Measurements from ENCODE around the gene PBX1. TPM values are rescaled to one million over a fixed set of nuclear protein-coding genes. Genes with fewer than 3 reads are reported as not detected.

Gene PBX1
- total and polyA plus RNA-seq, 10 of the 15 experiments (the other 5 are each of a cell fraction or from before 2014, with no cell fraction given) = 0.05 to 0.28 (median 0.11) TPM; not detected in 5

GRCh38 chr1:164745736-164746135 is 186.8 kb downstream of the PBX1 start (continued):
- TF ChIP-seq, protein P1, sequence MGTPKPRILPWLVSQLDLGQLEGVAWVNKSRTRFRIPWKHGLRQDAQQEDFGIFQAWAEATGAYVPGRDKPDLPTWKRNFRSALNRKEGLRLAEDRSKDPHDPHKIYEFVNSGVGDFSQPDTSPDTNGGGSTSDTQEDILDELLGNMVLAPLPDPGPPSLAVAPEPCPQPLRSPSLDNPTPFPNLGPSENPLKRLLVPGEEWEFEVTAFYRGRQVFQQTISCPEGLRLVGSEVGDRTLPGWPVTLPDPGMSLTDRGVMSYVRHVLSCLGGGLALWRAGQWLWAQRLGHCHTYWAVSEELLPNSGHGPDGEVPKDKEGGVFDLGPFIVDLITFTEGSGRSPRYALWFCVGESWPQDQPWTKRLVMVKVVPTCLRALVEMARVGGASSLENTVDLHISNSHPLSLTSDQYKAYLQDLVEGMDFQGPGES (IDR thresholded peaks at IDR 0.05) = no peak
- TF ChIP-seq FOS (IDR thresholded peaks at IDR 0.05; ENCODE audit: borderline replicate concordance, extremely low read depth, insufficient read length) = no peak
- TF ChIP-seq TARDBP (IDR thresholded peaks at IDR 0.05; ENCODE audit: borderline replicate concordance) = no peak

DNA sequence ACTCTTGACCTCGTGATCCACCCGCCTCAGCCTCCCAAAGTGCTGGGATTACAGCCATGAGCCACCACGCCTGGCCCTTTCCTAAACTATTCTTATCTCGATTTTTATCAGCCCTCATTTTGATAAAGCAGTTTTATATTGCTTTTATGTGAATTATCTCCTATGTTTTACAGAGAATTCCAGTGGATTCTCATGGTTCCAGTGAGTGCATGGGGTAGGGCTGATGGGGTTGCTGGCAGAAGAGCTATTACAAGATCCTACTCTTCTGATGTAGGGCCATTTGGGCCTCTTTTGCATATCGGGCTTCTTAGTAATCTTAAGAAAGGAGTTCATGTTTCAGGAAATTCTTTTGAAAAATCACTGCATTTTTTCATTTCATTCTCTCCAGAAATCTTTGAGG is 187.6 kb downstream of the PBX1 start:
- H2AFZ ChIP-seq (ENCODE audit: control insufficient read depth, low read depth, low read length) = no peak overlapping the region
- intact Hi-C loops (cut with micrococcal nuclease; ENCODE audit: unreplicated experiment) (no loop called here), in situ Hi-C loops (cut with MboI) (no loop called here)
- FAIRE-seq (no peak), ATAC-seq (no peak), DNase-seq (ENCODE audit: low read depth, low spot score) (no peak)
- WGBS (ENCODE audit: insufficient coverage, insufficient replicate concordance, low lambda C conversion rate, missing lambda C conversion rate) = 11% methylated on average over 5 of the region's 5 CpGs
- H3K9me3 ChIP-seq (replicated peaks; ENCODE audit: control insufficient read depth, insufficient read depth, low read length) = no peaks in the 10 kb centered on the region
- H3K4me3 ChIP-seq = no peak overlapping the region
- SMC1A ChIA-PET (ENCODE audit: uncharacterized antibody, unreplicated experiment) = interaction anchor here (1.0 kb wide), 1 partner anchor 14 kb away, joined by 3 read pairs; no protein-coding TSS in a partner anchor
- RAD21 ChIA-PET (ENCODE audit: unreplicated experiment) = no interaction called here
- H3K4me1 ChIP-seq (ENCODE audit: control insufficient read depth, insufficient read depth, low read length) = no peaks in the 10 kb centered on the region
- H3K79me2 ChIP-seq (ENCODE audit: control insufficient read depth, insufficient read depth, low read length) = no peaks in the 10 kb centered on the region
- TF ChIP-seq, protein P2, sequence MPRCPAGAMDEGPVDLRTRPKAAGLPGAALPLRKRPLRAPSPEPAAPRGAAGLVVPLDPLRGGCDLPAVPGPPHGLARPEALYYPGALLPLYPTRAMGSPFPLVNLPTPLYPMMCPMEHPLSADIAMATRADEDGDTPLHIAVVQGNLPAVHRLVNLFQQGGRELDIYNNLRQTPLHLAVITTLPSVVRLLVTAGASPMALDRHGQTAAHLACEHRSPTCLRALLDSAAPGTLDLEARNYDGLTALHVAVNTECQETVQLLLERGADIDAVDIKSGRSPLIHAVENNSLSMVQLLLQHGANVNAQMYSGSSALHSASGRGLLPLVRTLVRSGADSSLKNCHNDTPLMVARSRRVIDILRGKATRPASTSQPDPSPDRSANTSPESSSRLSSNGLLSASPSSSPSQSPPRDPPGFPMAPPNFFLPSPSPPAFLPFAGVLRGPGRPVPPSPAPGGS (IDR thresholded peaks at IDR 0.05; ENCODE audit: borderline replicate concordance, insufficient read depth, low read depth, low read length, poor library complexity, severe bottlenecking) = no peak
- TF ChIP-seq KAT2A (conservative IDR thresholded peaks at IDR 0.05; ENCODE audit: control insufficient read depth, low read depth, low read length) = no peak
- TF ChIP-seq, protein P3, sequence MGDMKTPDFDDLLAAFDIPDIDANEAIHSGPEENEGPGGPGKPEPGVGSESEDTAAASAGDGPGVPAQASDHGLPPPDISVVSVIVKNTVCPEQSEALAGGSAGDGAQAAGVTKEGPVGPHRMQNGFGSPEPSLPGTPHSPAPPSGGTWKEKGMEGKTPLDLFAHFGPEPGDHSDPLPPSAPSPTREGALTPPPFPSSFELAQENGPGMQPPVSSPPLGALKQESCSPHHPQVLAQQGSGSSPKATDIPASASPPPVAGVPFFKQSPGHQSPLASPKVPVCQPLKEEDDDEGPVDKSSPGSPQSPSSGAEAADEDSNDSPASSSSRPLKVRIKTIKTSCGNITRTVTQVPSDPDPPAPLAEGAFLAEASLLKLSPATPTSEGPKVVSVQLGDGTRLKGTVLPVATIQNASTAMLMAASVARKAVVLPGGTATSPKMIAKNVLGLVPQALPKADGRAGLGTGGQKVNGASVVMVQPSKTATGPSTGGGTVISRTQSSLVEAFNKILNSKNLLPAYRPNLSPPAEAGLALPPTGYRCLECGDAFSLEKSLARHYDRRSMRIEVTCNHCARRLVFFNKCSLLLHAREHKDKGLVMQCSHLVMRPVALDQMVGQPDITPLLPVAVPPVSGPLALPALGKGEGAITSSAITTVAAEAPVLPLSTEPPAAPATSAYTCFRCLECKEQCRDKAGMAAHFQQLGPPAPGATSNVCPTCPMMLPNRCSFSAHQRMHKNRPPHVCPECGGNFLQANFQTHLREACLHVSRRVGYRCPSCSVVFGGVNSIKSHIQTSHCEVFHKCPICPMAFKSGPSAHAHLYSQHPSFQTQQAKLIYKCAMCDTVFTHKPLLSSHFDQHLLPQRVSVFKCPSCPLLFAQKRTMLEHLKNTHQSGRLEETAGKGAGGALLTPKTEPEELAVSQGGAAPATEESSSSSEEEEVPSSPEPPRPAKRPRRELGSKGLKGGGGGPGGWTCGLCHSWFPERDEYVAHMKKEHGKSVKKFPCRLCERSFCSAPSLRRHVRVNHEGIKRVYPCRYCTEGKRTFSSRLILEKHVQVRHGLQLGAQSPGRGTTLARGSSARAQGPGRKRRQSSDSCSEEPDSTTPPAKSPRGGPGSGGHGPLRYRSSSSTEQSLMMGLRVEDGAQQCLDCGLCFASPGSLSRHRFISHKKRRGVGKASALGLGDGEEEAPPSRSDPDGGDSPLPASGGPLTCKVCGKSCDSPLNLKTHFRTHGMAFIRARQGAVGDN (IDR thresholded peaks at IDR 0.05) = no peak
- H3K27ac ChIP-seq (ENCODE audit: control insufficient read depth, insufficient read depth) = no peak overlapping the region
- no TSS peak for BruUV-seq (replicated peaks)
- no peak overlapping the region for H3K4me2 ChIP-seq (ENCODE audit: control insufficient read depth, insufficient read depth)
- H3K9ac ChIP-seq (ENCODE audit: control insufficient read depth, insufficient read depth, low read length) = no peak overlapping the region
- no peaks in the 10 kb centered on the region for H4K20me1 ChIP-seq (ENCODE audit: control insufficient read depth, insufficient read depth)
- H3K27me3 ChIP-seq (replicated peaks in 1 of 2; ENCODE audit: control insufficient read depth in 2 of 2, insufficient read depth in 2 of 2, low read length in 1 of 2) = no peaks in the 10 kb centered on the region
- CTCF ChIA-PET = no interaction called here
- POLR2A ChIA-PET = no interaction called here
- no peaks in the 10 kb centered on the region for H3K36me3 ChIP-seq (ENCODE audit: control insufficient read depth in 2 of 2, insufficient read depth in 2 of 2, low read length in 1 of 2)
